Posterior vena cava (tissue), 2 donors: ENCODE data around the gene ALDH3B2. TPM values are rescaled to one million over a fixed set of nuclear protein-coding genes. Genes with fewer than 3 reads are reported as not detected.
"Not testable (repeated sequence)": the region's sequence is repeated elsewhere in the genome, so short reads cannot be mapped to it uniquely, and the experiment has no call there.

Experiments
- DNase-seq: peaks from one replicate; pipeline ENCODE4 v3.0.0-alpha.2; 2020; ENCODE audit warnings: low spot score
- intact Hi-C, 2 donors: fragments of 100-400 bp; cut with DNase I; formaldehyde crosslinking; loops; one replicate each; pipeline versions ENCODE4 v1.14.1 to v1.14.2; 2022 to 2023
- total RNA-seq, 2 donors: library from RNA; stranded (reverse); fragmentation: NEBNext Ultra II Directional; extraction: Animal tissue kit (Norgen Biotek cat#: 25700); gene quantifications; one replicate each; pipeline ENCODE4 v1.2.1, GENCODE V29; 2021
- donor health status: DM: yes; HTN: yes; CAD: no.
- donor health status: DM: yes; HTN: yes; CAD: no.

ALDH3B2 gene
- total RNA-seq, 2 donors from 2014 or later = not detected

DNA sequence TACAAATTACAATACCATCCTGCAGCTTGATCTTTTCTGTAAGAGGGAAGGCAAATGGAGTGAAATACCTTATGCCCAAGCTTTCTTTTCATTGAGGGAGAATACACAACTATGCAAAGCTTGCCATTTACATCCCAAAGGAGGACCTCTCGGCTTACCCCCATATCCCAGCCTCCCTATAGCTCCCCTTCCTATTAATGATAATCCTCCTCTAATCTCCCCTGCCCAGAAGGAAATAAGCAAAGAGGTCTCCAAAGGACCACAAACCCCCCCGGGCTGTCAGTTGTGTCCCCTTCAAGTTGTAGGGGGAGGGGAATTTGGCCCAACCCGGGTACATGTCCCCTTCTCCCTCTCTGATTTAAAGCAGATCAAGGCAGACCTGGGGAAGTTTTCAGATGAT lies 52.5 kb downstream of the ALDH3B2 start:
- intact Hi-C loops, DNase-seq: not testable (repeated sequence)

DNA sequence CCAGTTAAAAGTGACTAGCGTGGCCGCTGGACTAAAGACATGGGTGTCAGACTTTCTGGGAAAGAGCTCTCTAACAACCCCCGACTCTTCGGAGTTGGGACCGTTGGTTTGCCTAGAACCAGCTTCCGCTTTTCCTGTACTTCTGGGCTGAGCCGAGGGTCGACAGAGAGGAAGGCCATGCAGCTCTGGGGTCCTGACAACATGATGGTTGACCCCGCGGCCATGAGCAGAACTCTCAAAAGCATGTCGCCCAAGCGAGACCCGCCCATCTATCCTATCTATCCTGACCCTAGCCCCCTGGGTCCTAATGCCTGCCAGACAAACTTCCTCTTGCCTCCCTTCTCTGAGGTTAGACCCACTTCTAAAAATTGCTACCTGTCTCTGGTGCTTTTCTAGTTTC lies 53.8 kb downstream of the ALDH3B2 start:
- peak; percentile 60 for DNase-seq
- intact Hi-C loops = not testable (repeated sequence)

DNA sequence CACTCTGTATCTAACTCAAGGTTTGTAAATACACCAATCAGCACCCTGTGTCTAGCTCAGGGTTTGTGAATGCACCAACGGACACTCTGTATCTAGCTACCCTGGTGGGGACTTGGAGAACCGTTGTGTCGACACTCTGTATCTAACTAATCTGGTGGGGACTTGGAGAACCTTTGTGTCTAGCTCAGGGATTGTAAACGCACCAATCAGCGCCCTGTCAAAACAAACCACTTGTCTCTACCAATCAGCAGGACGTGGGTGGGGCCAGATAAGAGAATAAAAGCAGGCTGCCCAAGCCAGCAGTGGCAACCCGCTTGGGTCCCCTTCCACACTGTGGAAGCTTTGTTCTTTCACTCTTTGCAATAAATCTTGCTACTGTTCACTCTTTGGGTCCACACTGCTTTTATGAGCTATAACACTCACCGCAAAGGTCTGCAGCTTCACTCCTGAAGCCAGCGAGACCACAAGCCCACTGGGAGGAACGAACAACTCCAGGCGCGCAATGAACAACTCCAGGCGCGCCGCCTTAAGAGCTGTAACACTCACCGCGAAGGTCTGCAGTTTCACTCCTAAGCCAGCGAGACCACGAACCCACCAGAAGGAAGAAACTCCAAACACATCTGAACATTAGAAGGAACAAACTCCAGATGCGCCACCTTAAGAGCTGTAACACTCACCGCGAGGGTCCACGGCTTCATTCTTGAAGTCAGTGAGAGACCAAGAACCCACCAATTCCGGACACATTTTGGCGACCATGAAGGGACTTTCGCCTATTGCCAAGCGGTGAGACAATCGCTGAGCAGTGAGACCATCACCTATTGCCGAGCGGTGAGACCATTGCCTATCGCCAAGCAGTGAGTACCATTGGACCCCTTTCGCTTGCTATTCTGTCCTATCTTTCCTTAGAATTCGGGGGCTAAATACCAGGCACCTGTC lies 54.5 kb downstream of the ALDH3B2 start:
- intact Hi-C loops = not testable (repeated sequence)
- DNase-seq = peak; percentile 34

DNA sequence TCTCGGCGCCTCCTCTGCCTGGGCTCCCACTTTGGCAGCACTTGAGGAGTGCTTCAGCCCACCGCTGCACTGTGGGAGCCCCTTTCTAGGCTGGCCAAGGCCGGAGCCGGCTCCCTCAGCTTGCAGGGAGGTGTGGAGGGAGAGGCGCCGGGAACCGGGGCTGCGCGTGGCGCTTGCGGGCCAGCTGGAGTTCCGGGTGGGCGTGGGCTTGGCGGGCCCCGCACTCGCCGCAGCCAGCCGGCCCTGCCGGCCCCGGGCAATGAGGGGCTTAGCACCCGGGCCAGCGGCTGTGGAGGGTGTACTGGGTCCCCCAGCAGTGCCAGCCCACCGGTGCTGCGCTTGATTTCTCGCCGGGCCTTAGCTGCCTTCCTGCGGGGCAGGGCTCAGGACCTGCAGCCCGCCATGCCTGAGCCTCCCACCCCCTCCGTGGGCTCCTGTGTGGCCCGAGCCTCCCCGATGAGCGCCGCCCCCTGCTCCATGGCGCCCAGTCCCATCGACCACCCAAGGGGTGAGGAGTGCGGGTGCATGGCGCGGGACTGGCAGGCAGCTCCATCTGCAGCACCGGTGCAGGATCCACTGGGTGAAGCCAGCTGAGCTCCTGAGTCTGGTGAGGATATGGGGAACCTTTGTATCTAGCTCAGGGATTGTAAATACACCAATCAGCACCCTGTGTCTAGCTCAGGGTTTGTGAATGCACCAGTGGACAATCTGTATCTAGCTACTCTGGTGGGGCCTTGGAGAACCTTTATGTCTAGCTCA lies 55.3 kb downstream of the ALDH3B2 start:
- DNase-seq = peak; percentile 62
- intact Hi-C loops = not testable (repeated sequence)

DNA sequence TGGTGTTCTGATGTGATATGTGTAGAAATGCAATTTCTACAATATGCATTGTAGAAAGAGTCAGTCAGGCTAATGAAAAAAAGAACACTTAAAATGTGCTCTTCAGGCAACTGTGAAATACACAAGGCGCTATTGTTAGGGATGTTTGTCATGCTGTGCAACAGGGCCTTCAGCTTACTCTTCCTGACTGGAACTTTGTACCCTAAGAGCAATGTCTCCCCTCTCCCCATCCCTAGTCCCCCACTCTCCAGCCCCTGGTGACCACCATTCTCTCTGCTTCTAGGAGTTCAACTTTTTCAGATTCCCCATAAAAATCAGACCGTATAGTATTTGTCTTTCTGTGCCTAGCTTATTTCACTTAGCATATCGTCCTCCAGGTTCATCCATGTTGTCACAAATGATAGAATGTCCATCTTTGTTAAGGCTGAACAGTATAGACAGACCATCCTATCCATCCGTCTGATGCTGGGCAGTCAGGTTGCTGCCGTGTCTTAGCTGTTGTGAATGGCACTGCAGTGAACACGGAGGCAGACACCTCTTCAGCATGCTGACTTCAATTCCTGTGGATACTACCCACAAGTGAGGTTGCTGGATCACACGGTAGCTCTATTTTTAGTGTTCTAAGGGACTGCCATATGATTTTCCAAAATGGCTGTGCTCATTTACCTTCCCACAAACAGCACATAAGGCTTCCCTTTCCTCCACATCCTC lies 57.0 kb downstream of the ALDH3B2 start:
- intact Hi-C loops = no loop called here
- no peak for DNase-seq

DNA sequence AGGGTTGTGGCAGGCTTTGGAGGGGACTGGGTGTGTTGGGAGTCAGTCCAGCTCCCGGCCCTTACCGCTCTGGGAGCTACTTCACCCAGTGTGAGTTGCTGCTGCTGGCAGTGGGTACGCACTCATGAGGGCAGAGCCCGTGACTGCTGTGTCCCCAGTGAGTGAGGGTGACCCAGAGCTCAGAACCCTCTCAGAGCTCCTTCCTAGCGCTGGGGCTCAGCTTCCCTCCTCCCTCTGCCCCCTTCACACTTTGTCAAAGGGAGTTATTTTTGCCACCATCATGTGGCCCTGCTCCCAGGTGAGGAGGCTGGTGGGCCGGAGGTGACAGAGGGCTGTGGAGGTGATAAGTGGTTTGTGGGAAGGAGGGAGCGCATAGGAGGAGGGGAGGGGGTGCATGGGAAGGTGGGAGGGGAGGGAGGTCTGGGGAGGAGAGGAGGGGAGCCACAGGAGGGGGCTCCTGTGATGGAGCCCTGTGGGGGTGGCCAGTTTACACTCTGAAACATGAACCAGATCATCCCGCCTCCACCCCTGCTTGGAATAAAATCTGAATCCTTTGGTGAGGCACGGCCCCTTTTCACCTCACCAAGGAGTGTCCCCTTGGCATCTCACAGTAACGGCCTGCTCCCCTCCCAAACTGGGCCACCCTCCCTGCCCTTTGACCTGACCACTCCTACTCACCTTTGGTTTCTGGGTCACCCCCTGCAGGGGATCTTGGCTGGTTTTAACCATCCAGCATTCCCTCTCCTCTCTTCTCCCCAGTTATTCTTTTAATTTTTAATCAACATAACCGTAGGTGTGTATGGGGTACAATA lies 57.8 kb downstream of the ALDH3B2 start:
- no peak for DNase-seq
- intact Hi-C loops = no loop called here

DNA sequence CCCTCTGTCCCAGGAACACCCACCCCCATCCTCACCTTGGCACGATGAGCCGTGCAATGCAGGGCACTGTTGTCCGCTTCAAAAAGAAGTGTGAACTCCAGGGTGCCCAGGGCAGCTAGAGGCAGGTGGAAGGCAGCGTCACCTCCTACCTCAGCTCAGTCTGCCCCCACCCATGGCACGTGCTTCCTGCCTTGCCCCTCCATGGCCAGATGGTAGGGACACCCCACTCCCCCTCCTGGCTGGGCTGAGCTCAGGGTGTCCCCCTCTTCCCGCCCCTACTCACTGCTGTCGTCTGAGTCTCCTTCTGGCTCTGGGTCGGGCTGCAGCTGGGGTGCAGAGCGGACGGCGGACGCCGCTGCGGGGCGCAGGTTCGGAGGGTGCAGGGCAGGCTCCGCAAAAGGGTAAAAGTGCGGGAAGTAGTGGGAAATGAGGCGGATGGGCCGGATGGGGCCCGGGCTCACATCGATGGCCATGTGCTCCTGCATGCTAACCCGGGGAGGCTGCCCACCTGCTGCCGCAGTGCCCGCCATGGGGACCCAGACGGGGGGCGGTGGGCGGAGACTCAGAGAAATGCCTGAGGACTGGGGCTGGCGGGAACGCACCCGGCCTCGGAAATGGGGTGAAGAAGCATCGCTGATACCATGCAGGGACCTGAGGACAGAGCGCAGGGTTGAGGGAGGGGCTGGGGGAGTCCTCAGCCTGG lies 58.5 kb downstream of the ALDH3B2 start:
- intact Hi-C loops = no loop called here
- peak; percentile 69 for DNase-seq

DNA sequence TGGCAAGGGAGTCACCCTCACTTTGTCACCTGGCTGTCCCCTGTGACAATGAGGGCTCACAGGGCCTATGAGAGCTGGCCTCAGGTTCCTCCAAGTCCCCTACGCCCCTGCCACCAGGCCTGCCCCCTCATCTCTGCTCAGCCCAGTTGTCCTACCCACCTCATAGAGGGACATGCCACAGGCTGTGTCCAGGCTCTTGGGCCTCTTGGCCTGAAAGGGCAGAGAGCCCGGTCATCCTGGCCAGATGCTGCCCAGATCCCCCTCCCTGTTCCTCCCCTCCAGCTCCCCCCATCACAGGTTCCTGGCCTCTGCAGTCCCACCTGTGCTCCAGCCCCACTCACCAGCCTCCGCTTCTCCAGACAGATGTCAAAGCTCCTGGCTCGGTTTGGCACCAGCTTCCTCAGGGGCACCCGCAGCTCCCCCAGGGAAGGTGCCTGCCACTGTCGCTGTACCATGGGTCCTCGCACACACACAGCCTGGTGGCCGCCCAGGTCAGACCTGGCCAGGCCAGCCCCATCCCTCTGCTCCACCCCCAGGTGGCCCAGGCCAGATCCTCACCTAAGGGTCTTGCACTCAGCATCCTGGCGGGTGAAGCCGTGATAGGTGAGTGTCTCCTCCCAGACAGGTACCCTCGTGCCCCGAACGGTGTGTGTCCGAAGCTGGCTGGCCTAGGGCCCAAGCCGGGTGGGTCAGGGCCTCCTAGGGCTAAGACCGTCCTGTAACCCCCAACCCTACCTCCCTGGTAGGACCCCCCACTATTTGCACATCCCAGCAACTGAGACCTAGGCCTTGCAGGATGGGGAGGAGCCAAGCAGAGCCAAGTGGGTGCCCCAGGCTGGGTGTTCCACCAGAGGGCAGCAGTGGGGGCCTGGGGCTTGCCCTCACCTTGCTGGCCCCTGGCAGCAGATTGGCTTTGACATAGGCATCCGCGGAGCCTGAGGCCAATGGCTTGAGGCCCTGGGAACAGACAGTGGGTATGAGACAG lies 59.4 kb downstream of the ALDH3B2 start:
- intact Hi-C loops = no loop called here
- DNase-seq = peak; percentile 76

DNA sequence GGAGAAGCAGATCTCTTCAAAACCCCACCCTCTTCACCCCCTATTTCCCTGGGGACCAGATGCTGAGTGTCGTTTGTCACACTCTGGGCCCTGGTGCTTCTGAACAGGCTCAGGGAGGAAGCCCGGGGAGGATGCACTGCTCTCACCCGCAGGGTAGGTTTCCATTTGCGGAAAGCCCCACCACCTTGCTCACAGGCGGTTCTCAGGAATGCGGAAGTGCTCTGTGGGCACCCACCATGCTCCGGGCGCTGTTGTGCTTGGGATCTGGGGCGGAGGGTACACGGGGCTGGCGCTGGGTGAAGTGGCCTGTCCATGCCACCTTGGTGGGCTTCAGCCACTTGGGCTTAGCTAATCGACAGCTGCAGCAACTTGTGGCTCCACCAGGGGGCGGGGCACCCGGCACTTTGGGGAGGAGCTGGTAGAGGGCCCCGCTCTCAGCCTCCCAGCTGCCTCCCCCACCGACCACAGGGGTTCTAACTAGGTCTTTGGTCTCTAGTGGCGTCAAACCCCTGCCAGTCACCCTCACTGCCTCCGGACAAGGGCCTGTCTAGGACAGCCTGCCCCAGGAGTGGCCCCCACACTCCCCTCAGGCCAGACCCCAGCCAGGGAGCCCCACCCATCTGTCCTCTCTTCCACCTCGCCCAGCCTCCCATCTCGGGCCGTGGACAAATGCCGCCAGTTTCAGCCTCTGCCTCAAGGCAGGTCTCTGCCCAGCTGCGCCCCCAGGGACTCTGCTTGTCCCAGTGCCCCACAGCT lies 60.3 kb downstream of the ALDH3B2 start:
- peak; percentile 88 for DNase-seq
- intact Hi-C loops = no loop called here

DNA sequence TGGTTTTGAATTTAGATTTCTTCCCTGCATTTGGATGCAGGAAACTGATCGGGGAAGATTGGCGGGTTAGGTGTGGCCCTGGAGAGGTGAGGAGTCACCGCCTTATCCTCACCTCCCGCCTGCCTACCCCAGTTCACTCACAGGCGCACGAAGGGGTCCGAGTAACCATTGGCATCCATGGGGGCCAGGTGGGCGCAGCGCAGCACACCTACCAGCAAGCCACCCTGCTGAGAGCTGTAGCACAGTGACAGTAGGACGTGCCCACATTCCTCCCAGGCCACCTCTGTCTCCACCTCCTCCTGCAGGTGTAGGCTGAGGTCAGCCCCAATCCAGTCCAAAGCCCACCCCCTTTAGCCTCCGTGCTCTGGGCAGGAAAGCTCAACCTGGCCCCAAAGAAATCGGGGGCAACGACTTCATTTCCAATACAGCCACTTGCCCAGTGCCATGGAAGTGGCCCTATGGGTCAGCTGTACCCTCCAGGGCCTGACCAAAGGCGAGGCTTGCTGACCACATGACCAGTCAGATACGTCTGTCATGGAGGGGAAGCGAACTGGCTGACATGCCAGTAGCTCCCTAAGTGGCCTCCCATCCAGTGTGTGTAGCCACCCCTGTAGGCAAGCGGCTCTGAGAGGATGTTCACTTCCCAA lies 61.0 kb downstream of the ALDH3B2 start:
- intact Hi-C loops = no loop called here

DNA sequence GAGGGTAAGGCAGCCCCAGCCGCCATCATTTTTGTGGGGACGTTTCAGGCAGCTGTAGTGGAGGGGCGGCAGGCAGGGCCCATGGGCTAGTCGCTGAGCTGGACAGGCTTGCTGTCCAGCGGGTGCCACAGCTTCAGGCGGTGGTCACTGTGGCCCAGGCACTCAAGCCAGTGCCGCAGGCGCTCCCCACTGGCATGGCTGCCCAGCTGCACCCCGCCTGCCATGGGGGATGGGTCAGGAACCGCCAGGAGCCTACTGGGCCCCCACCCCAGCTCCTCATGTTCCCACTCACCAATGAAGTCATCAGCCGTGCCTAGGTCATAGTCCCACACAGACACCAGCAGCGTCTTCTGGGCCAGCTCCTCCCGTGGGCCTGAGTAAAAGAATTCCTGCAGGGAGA lies 61.7 kb downstream of the ALDH3B2 start:
- peak; percentile 73 for DNase-seq
- intact Hi-C loops = no loop called here

More for the DNA sequence above, 61.0 kb downstream of the ALDH3B2 start:
- DNase-seq = peak; percentile 80

Other genes with a start within 250 kb of the ALDH3B2 start
- 10 to 100 TPM; 28.9 TPM for gene RPS6KB2, start 246.1 kb downstream of the ALDH3B2 start, total RNA-seq
- 1 to 10 TPM; 2.5 TPM for gene PTPRCAP, start 236.9 kb downstream of the ALDH3B2 start, total RNA-seq
- gene CORO1B, start 231.1 kb downstream of the ALDH3B2 start, total RNA-seq = 10 to 100 TPM; 62.6 to 79.7 TPM
- not detected for gene GPR152, start 221.9 kb downstream of the ALDH3B2 start, total RNA-seq
- gene CABP4, start 219.3 kb downstream of the ALDH3B2 start, total RNA-seq = 1 to 10 TPM; 1.2 to 2.2 TPM
- gene TMEM134, start 205.4 kb downstream of the ALDH3B2 start, total RNA-seq = 10 to 100 TPM; 31.0 to 35.9 TPM
- 10 to 100 TPM; 44.4 to 50.5 TPM for gene AIP, start 191.6 kb downstream of the ALDH3B2 start, total RNA-seq
- gene PITPNM1, start 169.3 kb downstream of the ALDH3B2 start, total RNA-seq = 10 to 100 TPM; 31.5 to 42.7 TPM
- 10 to 100 TPM; 39.7 to 40.0 TPM for gene CDK2AP2, start 166.5 kb downstream of the ALDH3B2 start, total RNA-seq
- not detected for gene CABP2, start 151.2 kb downstream of the ALDH3B2 start, total RNA-seq
- 100 to 1,000 TPM; 338 to 370 TPM for gene GSTP1, start 90.8 kb downstream of the ALDH3B2 start, total RNA-seq
- gene NDUFV1, start 67.7 kb downstream of the ALDH3B2 start, total RNA-seq = 100 to 1,000 TPM; 112 to 116 TPM
- gene NUDT8, start 44.7 kb downstream of the ALDH3B2 start, total RNA-seq = 1 to 10 TPM; 4.6 to 5.7 TPM
- gene TBX10, start 34.9 kb downstream of the ALDH3B2 start, total RNA-seq = not detected
- not detected for gene ACY3, start 23.9 kb downstream of the ALDH3B2 start, total RNA-seq